Measurements from ENCODE around the gene GPT2. TPM values are rescaled to one million over a fixed set of nuclear protein-coding genes. Genes with fewer than 3 reads are reported as not detected.
"Not testable (repeated sequence)": the region's sequence is repeated elsewhere in the genome, so short reads cannot be mapped to it uniquely, and the experiment has no call there.

Gene GPT2
- total RNA-seq, 1 donor from 2014 or later: 47.8 TPM

DNA sequence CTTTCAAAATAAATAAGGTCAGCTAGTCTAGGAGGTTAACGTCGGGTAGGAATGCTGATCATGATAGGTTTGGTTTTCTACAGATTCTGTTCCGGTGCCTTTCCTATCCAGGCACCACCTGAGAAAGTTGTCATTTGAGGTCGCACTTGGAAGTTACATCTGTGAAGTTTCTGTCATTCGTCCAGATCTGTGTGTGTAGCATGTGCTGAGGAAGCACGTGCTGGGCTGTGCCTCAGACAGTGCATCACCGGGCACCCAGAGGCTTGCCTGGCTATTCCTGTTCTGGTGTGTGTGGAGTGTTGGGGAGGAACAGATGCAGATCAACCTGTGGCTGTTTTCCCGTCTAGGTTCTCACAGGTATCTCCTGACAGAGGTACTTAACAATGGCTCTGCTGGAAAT lies 46.7 kb downstream of the GPT2 start:
- H3K4me1 Mint-ChIP-seq (ENCODE audit: unreplicated experiment): no peaks in the 10 kb centered on the region
- no peaks in the 10 kb centered on the region for H3K27me3 Mint-ChIP-seq
- TF ChIP-seq, protein P1, sequence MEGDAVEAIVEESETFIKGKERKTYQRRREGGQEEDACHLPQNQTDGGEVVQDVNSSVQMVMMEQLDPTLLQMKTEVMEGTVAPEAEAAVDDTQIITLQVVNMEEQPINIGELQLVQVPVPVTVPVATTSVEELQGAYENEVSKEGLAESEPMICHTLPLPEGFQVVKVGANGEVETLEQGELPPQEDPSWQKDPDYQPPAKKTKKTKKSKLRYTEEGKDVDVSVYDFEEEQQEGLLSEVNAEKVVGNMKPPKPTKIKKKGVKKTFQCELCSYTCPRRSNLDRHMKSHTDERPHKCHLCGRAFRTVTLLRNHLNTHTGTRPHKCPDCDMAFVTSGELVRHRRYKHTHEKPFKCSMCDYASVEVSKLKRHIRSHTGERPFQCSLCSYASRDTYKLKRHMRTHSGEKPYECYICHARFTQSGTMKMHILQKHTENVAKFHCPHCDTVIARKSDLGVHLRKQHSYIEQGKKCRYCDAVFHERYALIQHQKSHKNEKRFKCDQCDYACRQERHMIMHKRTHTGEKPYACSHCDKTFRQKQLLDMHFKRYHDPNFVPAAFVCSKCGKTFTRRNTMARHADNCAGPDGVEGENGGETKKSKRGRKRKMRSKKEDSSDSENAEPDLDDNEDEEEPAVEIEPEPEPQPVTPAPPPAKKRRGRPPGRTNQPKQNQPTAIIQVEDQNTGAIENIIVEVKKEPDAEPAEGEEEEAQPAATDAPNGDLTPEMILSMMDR (conservative IDR thresholded peaks at IDR 0.05): no peak
- DNase-seq (ENCODE audit: extremely low spot score, unreplicated experiment): no peak
- no peaks in the 10 kb centered on the region for H3K9me3 Mint-ChIP-seq
- no peak overlapping the region for H3K4me3 Mint-ChIP-seq
- peaks cover 11% of the 10 kb centered on the region for H3K36me3 Mint-ChIP-seq
- no peak overlapping the region for H3K27ac Mint-ChIP-seq

GRCh38 chr16:46932802-46933201 lies 48.6 kb downstream of the GPT2 start:
- Mint-ChIP-seq H3K4me3 (no peak overlapping the region), H3K9me3 (no peaks in the 10 kb centered on the region), H3K36me3 (peaks cover 5% of the 10 kb centered on the region), H3K27me3 (no peaks in the 10 kb centered on the region), H3K4me1 (ENCODE audit: unreplicated experiment) (no peaks in the 10 kb centered on the region), H3K27ac (no peak overlapping the region)
- DNase-seq (ENCODE audit: extremely low spot score, unreplicated experiment): no peak
- TF ChIP-seq, protein P1 (conservative IDR thresholded peaks at IDR 0.05): no peak

GRCh38 chr16:46937536-46937935 lies 53.4 kb downstream of the GPT2 start:
- H3K4me3 Mint-ChIP-seq: no peak overlapping the region
- no peak overlapping the region for H3K27ac Mint-ChIP-seq
- TF ChIP-seq, protein P1 (conservative IDR thresholded peaks at IDR 0.05): no peak
- H3K4me1 Mint-ChIP-seq (ENCODE audit: unreplicated experiment): no peaks in the 10 kb centered on the region
- no peaks in the 10 kb centered on the region for H3K9me3 Mint-ChIP-seq
- H3K27me3 Mint-ChIP-seq: no peaks in the 10 kb centered on the region
- H3K36me3 Mint-ChIP-seq: no peaks in the 10 kb centered on the region
- no peak for DNase-seq (ENCODE audit: extremely low spot score, unreplicated experiment)

DNA sequence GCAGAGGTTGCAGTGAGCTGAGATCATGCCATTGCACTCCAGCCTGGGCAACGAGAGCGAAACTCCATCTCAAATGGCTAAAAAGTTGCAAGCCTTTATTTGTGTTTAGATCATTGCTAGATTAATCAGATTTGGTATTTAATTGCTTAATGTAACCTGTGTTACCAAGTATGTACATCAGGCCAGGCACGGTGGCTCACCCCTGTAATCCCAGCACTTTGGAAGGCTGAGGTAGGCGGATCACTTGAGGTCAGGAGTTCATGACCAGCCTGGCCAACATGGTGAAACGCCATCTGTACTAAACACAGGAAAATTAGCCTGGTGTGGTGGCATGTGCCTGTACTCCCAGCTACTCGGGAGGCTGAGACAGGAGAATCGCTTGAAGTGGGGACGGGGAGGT lies 60.6 kb downstream of the GPT2 start:
- not testable (repeated sequence) for H3K27ac Mint-ChIP-seq; H3K4me3 Mint-ChIP-seq; H3K27me3 Mint-ChIP-seq; DNase-seq (ENCODE audit: extremely low spot score, unreplicated experiment); H3K4me1 Mint-ChIP-seq (ENCODE audit: unreplicated experiment); H3K36me3 Mint-ChIP-seq; H3K9me3 Mint-ChIP-seq

DNA sequence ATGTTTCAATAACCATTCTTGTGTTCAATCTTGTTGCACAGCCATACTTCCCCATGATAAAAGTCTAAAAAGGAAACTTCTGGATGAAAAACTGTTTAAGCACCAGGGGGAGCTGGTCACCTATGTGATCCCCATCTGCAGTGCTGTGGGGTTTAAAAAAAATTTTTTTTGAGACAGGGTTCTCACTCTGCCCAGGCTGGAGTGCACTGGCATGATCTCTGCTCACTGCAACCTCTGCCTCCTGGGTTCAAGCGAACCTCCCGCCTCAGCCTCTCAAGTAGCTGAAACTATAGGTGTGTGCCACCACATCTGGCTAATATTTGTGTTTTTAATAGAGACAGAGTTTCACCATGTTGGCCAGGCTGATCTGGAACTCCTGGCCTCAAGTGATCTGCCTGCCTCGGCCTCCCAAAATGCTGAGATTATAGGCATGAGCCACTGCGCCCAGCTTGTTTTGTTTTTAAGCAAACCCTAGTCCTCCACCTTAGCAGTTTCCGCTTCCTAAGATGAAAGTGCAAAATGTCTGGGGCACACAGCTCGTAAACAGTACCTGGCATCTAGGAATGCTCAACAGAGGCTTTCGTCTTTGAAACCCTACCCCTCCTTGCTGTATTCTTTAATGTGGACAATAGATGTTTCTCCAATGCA lies 63.9 kb downstream of the GPT2 start:
- Mint-ChIP-seq H3K4me3 (no peak overlapping the region), H3K27ac (no peak overlapping the region), H3K4me1 (ENCODE audit: unreplicated experiment) (peaks cover 4% of the 10 kb centered on the region), H3K9me3 (no peaks in the 10 kb centered on the region), H3K27me3 (no peaks in the 10 kb centered on the region), H3K36me3 (no peaks in the 10 kb centered on the region)
- no peak for DNase-seq (ENCODE audit: extremely low spot score, unreplicated experiment)
- TF ChIP-seq, protein P1 (conservative IDR thresholded peaks at IDR 0.05): peak; percentile 79

DNA sequence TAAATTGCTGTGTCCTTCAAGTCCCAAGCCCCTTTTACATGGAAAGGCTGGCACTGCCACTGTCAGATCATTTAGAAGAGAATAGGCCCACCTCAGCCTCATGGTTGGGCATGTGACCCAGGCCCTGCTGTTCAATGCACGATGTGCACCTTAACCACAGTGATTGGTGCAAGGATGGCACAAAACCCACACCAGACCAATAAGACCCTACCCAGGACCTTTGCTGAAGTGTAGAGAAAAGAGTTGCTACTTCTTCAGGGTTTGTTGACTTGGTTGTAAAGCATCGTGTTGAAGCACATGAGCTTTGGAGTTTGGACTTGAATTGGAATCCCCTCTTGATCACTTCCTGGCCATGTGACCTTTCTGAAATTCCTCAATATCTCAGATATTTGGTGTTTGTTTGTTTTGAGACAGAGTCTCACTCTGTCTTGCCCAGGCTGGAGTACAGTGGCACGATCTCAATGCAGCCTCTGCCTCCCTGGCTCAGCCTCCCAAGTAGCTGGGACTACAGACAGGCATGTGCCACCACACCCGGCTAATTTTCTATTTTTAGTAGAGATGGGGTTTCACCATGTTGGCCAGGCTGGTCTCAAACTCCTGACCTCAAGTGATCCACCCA lies 64.5 kb downstream of the GPT2 start:
- H3K9me3 Mint-ChIP-seq: no peaks in the 10 kb centered on the region
- H3K4me3 Mint-ChIP-seq: no peak overlapping the region
- H3K27me3 Mint-ChIP-seq: no peaks in the 10 kb centered on the region

More for the DNA sequence above, 64.5 kb downstream of the GPT2 start:
- no peak overlapping the region for H3K27ac Mint-ChIP-seq
- no peaks in the 10 kb centered on the region for H3K36me3 Mint-ChIP-seq
- TF ChIP-seq, protein P1 (conservative IDR thresholded peaks at IDR 0.05): no peak
- H3K4me1 Mint-ChIP-seq (ENCODE audit: unreplicated experiment): peaks cover 4% of the 10 kb centered on the region
- DNase-seq (ENCODE audit: extremely low spot score, unreplicated experiment): no peak

All from type B pancreatic cell (in vitro differentiated cells).